DOHH2 (cell line): ENCODE data around the gene TTLL10.

ENCODE experiments used
- EZH2phosphoT487 ChIP-seq: fragments of 200-600 bp; sonication (generic); IDR thresholded peaks from 2 replicates; pipeline ENCODE4 v1.6.1; 2017; ENCODE audit warnings: borderline replicate concordance, mild to moderate bottlenecking, antibody characterized with exemption, low read length, moderate library complexity, mixed read lengths
- TF ChIP-seq, protein P1 (sequence below): fragments of 200-600 bp; sonication (generic); IDR thresholded peaks from one replicate; pipeline ENCODE4 v1.5.1; 2014; ENCODE audit warnings: antibody characterized with exemption, mild to moderate bottlenecking, low read depth, low read length; ENCODE audit not compliant: poor library complexity, severe bottlenecking

DNA sequence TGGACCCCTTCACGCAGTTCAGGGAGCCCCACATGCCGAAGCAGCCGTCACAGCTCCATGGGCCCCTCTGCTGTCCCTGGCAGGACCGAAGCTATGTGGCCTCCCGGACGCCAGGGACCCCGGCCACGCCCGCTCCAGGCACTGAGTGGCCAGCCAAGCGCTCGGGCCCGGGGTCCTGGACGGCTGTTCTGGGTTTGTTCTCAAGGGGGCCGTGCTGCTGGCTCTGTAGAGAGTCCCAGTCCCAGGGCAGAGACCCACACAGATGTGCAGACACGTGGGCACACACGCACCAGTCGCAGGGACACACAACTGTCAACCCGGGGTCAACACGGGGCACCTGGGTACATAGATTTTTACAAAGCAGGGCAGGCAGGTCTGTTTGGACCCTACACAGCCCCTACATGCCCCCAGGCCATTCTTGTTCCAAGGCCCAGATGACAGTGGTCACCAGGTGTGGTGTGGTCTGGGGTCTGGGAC lies 65.1 kb downstream of the TTLL10 start:
- no peak for TF ChIP-seq EZH2phosphoT487
- TF ChIP-seq, protein P1, sequence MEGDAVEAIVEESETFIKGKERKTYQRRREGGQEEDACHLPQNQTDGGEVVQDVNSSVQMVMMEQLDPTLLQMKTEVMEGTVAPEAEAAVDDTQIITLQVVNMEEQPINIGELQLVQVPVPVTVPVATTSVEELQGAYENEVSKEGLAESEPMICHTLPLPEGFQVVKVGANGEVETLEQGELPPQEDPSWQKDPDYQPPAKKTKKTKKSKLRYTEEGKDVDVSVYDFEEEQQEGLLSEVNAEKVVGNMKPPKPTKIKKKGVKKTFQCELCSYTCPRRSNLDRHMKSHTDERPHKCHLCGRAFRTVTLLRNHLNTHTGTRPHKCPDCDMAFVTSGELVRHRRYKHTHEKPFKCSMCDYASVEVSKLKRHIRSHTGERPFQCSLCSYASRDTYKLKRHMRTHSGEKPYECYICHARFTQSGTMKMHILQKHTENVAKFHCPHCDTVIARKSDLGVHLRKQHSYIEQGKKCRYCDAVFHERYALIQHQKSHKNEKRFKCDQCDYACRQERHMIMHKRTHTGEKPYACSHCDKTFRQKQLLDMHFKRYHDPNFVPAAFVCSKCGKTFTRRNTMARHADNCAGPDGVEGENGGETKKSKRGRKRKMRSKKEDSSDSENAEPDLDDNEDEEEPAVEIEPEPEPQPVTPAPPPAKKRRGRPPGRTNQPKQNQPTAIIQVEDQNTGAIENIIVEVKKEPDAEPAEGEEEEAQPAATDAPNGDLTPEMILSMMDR = no peak
